Measurements from ENCODE around the gene ABCA3.

The ABCA3 gene

DNA sequence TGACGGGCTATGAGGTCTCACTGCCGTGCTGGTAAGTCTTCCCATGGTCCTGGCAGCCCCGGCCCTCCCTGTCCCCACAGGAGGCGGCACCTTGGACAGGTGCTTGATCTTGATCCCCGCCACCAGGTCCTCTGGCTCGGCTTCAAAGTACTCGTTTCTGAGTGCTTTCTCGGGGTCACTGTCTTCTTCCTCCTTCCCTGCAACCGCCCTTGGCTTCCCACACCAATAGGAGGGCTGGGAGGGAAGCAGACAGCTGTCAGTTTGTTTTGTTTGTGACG is 40.7 kb downstream of the ABCA3 start:
- DNase-seq = no peak

DNA sequence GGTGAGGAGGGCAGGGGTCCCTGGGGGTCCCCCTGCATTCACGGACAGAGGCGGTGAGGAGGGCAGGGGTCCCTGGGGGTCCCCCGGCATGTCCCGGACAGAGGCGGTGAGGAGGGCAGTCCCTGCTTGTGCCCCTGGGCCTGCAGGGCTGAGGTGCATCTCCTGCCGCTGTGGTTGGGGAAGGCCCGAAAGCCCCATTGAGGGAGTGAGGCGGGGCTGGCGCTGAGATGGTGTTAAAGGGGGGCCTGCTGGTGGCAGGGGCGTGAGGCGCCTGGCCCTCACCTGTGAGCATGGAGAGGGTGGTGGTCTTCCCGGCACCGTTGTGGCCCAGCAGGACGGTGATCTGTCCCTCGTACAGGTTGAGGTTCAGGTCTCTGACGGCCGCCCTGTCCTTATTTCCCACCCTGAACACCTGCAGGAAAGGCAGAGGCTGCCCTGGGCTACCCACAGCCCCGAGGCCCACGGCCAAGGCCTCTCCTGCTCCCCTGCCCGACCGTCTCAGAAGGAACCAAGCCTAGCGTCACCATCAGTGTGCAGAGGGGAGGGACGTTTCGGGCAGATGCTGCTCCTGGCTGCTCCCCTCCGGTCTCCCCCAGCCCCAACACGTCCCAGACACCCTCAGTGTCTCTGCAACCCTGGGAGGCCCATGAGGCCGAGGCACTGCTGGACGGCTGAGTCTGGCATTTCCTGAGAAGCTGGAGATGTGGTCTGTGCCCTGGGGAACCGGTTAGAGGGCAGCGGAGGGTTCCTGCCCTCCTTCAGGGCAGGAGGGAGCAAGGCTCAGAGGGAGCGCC is 41.2 kb downstream of the ABCA3 start:
- DNase-seq = no peak

DNA sequence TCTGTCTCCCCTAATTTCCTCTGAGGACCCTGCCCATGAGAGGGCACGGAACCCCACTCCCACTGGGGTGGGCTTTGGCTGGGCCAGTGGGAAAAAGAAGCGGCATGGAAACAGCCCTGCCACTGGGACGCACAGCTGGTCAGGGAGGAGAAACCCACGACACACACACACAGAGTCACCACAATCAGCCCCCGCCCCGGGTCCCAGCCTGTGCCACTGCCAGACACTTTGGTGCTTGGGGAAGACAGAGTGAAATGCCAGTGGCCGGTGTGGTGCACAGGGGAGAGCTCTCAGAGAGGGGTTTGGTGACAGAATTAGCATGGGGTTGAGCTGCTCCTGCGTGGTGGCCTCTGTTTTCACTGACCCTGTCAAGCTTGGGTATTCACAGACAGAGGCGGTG is 41.9 kb downstream of the ABCA3 start:
- DNase-seq = no peak

DNA sequence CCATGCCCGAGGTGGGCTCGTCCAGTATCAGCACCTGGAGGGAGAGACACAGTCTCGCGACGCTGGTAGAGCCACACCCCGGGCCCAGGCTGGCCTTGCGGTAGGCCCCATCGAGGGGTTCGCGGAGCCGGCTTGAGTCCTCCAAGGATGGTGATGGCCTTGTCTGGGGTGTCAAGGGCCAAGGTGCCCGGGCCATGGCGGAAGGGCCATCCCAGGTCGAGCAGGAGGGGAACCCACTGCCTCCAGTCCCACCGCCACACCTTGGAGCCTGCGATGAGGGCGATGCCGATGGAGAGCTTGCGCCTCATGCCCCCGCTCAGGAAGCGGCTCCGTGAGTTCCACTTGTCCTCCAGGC is 43.0 kb downstream of the ABCA3 start:
- DNase-seq = no peak

DNA sequence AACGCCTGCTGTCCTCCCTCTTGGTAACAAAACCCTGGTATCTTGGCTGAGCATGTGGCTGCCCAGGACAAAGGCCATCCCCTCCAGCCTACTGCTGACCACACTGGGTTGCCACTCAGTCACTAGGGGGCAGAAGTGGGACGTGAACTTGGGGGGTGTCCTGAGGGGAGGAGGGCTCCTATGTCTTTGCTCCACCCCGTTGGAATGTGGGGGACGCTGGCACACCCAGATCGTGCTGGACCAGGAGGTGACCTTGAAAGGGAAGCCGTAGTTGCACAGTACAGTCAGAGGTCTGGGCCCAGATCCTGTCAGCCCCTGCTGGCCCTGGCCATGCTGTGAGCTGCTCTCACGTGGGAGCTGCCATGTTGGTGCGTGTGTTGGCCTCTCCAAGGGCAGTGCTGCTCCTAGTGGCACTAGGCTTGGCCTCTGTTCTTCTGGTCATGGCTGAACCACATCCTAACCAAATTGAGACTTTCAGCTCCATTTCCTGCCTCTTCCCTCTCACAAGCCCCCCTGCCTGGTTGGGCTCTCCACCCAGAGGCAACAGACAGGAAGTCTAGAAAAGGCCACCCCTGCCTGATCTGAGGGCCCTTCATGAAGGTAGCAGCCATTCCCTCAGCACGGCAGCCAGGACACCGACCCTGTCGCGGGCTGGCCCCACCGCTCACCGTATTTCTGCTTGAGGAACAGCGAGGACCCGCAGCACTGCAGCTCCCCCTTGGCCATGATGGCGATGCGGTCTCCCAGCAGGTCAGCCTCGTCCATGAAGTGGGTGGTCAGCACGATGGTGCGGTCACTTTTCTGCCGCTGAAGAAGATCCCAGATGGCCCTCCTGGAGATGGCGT is 43.6 kb downstream of the ABCA3 start:
- no peak for DNase-seq

DNA sequence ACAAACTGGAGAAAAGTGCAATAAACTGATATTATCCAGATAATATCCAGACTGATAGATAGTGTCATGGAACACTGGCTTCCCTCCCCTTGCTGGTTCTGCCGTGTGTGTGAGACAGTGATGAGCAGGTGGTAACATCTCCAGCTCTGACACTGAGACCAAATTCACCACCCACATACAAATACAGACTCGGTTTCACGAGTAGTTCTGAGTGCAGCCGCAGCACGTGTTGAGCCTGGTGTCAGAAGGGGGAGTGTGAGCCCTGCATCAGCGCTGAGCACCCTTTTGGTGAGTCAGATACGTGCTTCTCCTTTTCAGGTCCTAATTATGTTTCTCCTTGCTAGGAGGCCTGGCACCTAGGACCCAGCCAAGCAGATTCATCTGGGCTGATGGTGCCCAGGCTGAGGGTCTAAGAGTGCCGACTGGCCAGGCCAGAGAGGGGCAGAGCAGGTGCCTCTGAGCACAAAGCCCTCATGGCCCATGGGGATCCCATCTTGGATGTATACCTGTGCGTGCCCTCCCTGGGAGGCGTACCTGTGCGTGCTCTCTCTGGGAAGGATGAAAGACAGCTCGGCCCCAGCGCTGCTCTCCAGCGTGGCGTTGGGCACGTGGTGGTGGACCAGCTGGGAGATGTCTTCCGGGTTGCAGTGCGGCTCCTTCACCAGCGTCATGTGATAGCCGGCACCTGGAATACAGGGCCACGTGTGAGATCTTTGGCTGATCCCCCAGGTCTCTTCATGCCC is 45.3 kb downstream of the ABCA3 start:
- DNase-seq = no peak

DNA sequence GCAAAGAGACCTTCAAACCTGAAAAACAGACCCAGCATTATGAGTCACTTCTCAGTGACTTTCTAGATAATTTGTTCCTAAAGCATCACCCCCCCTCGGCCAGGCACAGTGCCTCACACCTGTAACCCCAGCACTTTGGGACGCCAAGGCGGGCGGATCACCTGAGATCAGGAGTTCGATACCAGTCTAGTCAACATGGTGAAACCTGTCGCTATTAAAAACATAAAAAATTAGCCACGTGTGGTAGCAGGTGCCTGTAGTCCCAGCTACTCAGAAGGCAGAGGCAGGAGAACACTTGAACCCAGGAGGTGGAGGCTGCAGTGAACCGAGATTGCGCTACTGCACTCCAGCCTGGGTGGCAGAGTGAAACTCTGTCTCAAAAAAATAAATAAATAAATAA is 48.3 kb downstream of the ABCA3 start:
- DNase-seq = no peak

DNA sequence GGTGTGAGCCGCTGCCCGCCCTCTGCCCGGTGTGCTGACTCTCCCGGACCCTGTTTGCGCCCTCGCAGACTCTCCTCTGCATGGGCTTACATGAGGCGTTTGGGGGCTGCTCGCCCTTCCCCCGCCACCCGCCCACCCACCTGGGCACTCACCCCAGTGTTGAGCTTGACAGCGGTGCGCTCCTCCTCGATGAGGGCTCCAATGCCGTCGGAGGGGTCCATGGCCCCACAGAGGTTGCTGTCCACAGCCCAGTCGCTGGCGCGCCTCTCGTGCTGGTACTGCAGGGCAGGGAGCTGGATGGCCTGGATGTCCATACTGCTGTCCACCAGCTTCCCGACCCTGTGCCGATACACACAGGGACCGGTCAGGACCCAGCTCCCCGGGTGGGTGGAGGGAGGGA is 51.2 kb downstream of the ABCA3 start:
- DNase-seq = no peak

DNA sequence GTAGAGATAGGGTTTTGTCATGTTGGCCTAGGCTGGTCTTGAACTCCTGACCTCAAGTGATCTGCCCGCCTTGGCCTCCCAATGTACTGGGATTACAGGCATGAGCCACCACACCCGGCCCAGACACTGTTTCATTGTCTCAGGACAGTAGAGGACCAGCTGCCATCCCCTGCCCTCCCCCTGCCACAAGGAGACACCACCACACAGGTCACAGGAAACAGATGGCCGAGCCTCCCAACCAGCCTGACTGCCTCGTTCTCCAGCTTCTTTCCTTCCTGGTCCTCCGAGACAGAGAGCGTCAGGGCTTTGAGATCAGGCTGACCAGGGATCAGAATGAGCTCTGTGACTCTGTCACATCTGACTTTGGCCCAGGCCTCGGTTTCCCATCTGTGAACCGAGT is 51.8 kb downstream of the ABCA3 start:
- no peak for DNase-seq

DNA sequence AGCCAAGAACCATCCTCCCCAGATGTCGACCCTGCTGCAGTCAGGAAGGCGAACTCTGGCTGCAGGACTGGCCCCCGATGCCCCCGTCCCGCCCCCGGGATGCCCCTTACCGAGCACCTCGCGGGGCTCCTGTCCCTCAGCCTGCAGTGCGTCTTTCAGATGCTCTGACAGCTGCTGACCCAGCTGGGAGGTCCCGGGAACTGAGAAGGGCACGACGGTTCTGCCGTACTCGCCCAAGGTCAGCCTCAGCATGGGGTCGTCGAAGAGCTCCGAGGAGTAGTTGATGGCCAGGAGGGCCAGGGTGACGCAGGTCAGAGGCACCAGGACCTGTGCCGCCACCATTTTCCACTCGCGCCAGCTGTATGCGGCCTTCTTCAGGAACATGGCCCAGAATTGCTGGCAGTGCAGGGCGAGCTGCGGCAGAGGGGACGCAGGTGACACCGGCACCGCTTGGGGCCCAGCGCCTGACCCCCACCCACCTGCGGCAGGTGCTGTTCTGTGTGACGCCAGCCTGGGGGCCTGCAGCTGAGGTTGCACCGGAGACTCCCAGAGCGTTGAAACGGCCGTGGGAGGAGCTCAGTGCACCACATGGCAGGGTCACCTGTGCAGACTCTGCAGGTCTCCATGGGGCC is 52.5 kb downstream of the ABCA3 start:
- DNase-seq = no peak

DNA sequence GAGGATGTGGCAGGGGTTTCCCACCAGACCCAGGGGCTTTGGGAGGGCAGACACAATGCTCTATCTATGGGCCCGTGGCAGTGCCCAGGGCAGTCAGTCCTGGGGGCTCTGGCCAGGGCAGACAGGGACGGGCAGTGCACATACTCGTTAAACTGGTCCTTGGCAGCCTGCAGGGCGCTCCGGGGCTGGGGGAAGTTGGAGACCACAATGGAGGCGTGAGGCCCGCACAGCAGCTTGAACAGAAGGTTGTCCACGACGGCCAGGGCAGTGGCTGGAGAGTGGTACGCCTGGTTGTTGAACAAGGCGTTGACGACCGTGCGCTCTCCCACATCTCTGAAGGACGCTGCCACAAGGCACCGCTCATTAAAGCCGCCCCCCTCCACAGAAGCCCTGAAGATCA is 54.0 kb downstream of the ABCA3 start:
- no peak for DNase-seq

DNA sequence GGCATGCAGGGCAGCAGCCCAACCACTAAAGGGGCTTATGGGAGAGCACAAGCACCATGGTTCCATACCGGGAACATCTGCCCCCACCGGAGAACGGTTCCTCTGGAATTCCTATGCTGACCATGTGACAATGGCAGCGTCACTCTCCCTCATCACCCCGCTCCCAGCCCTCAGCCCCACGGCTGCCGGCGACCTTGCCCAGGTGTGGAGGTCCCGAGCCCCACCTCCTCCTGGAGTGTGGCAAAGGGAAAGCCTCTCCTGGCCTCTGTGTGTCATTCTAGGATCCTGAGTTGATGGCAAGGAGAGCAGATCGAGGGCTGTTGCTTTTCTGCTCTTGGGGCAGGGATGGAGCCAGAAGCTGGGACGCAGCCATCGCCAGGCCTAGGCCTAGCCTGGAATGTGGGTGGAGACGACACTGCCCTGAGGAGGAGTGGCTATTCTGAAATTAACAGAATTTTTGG is 54.8 kb downstream of the ABCA3 start:
- DNase-seq = no peak

DNA sequence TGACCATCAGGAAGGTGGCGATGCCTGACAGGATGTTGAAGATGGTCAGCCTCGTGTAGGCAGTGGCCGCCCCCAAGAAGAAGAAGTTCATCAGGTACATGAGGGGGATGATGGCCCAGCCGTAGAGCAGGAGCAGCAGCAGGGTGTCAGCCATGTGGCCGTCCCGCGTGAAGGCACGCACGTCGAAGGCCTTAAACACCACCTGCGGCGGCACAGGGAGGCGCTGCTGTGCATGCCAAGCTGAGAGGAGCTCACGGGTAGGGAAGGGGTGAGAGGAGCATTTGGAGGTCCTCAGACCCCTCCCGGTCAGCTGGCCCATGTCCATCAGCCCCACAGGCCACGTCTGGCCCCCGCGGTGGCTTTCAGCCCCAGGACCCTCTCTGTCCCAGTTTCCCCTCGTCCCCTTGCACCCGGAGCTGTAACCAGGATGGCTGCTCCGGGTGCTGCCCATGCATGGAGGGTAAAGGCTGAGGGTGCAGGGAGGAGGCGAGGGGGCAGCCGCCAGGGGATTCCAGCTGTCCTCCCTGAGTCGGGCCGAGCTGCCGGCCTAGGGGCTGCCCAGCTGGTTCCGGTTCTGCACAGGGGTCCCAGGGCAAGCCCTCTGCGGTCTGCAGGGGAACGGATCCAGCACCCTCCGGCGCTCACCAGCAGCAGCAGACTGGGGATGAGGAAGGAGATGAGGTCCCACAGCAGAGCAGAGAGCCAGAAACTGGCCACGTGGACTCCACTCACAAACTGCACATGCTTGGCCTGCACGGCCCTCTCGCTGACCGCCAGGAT is 55.5 kb downstream of the ABCA3 start:
- no peak for DNase-seq

DNA sequence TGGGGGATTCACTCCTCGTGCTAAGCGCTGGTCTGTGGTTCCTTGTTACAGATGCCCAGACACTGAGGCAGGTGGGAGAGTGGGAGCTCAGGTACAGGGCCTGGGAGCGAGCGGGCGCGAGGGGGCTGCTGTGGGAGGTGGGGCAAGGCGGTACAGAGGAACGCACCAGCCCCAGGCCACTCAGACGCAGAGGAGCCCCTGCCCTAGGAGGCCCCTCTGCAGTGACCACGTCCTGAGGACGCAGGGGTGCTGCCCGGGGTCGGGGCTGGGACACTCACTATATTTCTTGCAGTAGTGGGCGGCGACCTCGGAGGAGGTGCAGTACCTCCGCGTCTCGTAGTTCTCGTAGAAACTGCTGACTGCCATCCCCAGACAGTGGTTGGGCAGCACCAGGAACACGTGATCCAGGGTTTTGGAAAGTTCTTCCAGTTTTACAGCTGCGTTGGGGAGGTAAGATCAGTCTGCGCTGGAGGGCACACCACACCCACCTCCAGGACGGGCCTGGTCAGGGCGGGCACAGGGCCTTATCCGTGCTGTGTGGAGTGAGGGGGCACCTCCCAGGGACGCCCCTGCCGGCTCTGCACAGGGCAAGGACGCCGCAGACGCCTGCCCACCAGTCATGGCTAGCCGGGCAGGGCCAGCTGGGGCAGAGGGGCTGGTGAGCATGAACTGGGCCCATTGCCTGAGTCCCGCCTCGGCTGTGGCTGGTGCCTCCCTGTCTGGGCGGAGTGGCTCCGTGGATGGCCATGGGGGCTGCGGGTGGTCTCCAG is 56.3 kb downstream of the ABCA3 start:
- DNase-seq = no peak

DNA sequence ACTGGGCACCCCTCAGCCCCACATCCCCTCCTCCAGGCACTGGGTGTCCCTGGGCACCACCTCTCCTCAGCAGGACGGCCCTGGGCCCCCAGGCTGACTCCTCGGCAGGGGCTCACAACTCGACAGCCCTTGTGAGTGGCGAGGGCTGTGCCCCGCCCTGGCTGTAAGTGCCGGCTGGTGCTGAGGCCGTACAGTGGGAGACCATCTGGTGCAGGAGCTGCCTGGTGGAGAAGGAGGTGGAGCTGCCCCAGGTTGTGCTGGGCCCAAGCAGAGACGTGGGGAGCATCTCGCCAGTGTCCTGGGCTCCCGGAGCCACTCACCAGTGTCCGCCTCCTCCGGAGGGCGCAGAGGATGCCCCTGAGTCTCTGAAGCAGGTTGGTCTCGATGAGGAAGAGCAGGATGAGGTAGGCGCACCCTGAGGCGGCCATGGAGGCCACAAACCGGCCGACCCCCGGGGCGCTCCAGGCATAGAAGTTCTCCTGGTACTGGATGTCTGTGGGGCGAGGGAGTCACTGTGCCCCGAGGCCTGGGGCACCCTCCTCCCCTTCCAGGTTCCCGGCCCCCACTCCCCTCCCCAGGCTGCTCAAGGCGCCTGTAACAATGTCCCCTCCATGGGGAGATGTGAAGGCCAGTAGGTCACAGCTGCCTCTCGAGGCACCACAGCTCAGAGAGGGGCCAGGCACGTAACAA is 57.5 kb downstream of the ABCA3 start:
- DNase-seq = no peak

DNA sequence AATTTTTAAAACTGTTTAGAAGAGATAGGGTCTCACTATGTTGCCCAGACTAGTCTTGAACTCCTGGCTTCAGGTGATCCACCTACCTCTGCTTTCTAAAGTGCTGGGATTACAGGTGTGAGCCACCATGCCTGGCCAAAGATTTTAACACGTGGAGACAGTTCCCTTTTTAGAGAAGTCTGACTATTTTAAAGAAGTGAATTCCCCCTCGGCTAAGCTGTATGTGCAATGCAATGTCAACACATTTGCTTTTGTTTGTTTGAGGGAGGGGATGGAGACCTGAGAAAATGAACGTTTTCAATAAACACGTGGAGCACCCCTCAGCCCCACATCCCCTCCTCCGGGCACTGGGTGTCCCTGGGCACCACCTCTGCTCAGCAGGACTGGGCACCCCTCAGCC is 58.3 kb downstream of the ABCA3 start:
- DNase-seq = no peak

DNA sequence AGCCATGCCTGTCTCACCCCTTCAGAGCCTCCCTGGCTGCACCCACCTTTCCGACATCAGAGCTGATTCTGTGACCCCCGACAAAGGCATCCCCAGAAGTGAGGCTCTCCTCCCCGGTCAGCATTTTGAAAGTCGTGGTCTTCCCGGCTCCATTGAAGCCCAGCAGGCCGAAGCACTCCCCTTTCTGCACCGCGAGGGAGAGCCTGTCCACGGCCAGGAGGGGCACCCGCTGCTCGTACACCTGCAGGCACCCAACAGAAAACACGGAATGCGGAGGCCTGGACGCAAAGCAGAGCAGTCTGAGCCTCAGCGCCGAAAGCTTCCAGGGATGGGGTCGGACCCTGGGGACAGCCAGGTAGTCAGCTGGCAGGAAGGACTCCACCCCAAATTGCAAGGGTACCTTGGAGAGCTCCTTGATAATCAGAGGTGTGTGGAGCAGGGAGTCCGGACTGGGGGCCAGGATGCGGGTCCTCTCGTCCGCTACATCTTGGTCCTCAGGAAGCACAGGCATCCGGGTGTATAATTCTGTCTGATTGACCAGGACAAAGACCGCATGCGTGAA is 59.5 kb downstream of the ABCA3 start:
- DNase-seq = no peak

DNA sequence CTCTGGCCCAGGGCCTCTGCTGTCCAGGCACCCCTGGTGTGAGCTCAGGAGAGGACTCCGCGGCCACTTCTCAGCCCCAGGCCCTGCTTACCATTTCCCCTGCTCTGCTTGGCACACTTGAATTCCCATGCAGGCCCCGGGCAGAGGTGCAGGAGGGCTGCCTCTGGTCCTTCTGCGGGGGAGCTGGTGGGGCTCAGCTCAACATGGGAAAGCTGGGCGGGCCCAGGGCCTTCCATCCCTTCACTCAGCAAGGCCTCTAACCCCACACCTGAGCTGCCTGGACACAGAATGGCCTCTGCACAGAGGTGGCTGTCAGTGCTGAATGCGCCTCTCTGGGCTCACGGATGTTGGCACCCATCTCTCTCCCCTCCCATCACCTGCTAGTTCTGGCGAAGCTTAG is 60.1 kb downstream of the ABCA3 start:
- no peak for DNase-seq

DNA sequence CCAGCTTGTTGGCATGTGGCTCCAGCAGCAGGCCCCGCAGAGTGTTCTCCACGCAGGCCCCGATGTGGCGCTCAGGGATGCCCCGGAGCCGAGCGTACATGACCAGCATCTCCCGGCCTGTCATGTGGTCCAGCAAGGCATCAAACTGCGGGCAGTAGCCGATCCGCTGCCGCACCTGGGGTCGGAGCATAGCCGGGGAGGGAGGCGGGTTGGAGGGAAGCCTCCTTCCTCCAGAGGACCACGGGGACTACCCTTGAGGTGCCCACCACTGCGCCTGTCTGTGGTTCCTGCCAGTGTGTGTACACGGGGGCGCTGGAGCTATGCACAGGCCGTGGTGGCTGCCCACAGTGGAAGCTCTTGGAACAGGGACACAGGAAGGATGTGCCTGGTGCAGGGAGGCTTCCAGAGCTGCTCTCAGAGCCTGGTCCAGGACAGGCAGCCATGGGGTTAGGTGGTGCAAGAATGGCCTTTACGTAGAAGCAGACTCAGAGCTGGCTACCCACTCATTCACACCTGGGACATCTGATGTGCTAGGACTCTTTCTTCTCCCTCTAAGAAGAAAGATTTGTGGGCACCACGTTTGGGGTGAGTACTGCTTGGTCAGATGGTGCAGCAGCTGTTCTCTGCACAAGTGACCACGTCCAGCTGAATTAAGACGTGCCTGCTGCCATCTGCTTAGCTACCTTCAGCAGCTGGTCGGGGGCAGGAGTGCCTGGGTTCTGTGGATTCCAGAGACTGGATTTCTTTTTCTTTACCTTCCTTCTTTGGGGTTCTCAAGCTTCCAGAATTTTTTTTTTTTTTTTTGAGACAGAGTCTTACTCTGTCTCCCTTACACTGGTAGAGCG is 61.4 kb downstream of the ABCA3 start:
- no peak for DNase-seq

DNA sequence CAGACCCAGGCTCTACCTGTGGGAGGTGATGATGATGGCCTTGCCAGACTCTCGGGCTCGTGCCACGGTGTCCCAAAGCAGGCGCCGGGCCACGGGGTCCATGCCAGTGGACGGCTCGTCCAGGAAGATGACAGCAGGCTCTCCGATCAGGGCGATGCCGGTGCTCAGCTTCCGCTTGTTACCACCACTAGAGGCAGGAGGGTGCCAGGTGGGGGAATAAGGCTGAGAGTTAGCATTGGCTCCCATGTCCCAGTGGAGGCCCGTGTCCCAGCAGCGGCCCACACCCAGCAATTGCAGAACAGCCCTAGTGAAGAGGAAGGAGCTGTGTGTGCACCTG is 62.3 kb downstream of the ABCA3 start:
- no peak for DNase-seq

Measured in kidney glomerular epithelial cell (primary cell).